ENCODE measurements around the gene NEGR1. TPM values are rescaled to one million over a fixed set of nuclear protein-coding genes. Genes with fewer than 3 reads are reported as not detected.

The NEGR1 gene
- total RNA-seq, 2 experiments from 2014 or later = not detected

DNA sequence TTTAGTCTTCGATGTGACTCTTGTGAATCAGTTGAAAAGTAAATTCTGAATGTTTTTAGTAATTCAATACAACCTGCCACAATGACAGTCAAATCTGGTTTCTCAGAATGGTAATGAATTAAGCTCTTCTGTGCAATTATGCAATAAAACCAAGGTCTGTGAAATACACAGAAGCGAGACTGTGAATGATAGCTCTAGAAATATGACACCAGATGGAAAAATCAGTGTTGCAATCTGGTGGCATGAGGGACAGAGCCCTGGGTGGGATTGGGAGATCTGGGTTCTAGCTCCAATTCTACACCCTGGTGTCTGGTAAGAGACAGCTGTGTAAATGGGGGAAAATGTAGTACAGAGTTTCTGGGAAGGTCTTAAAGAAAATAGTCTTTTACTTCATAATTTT, 615.1 kb downstream of the NEGR1 start:
- POLR2A ChIA-PET = interaction anchor here (0.8 kb wide), 1 partner anchor 9 kb away, joined by 3 read pairs; no protein-coding TSS in a partner anchor
- CTCF ChIA-PET (ENCODE audit: unreplicated experiment) = no interaction called here
- BruUV-seq (replicated peaks) = no TSS peak
- H3K4me1 ChIP-seq (ENCODE audit: insufficient read depth, low read length, poor library complexity, severe bottlenecking) = no peaks in the 10 kb centered on the region
- no peak overlapping the region for H3K27ac ChIP-seq (ENCODE audit: low read depth, low read length, poor library complexity, severe bottlenecking)
- no peaks in the 10 kb centered on the region for H3K79me2 ChIP-seq (ENCODE audit: insufficient read depth, low read depth, low read length)
- no peak overlapping the region for H2AFZ ChIP-seq (ENCODE audit: low read length)
- H3K9me3 ChIP-seq (ENCODE audit: low read length) = no peaks in the 10 kb centered on the region
- no peaks in the 10 kb centered on the region for H3K9me2 ChIP-seq (ENCODE audit: insufficient read depth, low read length)
- H3K4me2 ChIP-seq (ENCODE audit: low read length) = no peak overlapping the region
- no peak for DNase-seq (ENCODE audit: low spot score)
- TF ChIP-seq, protein P1, sequence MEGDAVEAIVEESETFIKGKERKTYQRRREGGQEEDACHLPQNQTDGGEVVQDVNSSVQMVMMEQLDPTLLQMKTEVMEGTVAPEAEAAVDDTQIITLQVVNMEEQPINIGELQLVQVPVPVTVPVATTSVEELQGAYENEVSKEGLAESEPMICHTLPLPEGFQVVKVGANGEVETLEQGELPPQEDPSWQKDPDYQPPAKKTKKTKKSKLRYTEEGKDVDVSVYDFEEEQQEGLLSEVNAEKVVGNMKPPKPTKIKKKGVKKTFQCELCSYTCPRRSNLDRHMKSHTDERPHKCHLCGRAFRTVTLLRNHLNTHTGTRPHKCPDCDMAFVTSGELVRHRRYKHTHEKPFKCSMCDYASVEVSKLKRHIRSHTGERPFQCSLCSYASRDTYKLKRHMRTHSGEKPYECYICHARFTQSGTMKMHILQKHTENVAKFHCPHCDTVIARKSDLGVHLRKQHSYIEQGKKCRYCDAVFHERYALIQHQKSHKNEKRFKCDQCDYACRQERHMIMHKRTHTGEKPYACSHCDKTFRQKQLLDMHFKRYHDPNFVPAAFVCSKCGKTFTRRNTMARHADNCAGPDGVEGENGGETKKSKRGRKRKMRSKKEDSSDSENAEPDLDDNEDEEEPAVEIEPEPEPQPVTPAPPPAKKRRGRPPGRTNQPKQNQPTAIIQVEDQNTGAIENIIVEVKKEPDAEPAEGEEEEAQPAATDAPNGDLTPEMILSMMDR (conservative IDR thresholded peaks at IDR 0.05; ENCODE audit: low read length) = no peak
- no peak overlapping the region for H3K4me3 ChIP-seq (ENCODE audit: low read depth, low read length, poor library complexity, severe bottlenecking)
- no peaks in the 10 kb centered on the region for H3K36me3 ChIP-seq (ENCODE audit: insufficient read depth, low read length)
- H4K20me1 ChIP-seq (ENCODE audit: insufficient read depth, low read length) = no peaks in the 10 kb centered on the region
- intact Hi-C loops (cut with micrococcal nuclease; ENCODE audit: unreplicated experiment) = no loop called here

DNA sequence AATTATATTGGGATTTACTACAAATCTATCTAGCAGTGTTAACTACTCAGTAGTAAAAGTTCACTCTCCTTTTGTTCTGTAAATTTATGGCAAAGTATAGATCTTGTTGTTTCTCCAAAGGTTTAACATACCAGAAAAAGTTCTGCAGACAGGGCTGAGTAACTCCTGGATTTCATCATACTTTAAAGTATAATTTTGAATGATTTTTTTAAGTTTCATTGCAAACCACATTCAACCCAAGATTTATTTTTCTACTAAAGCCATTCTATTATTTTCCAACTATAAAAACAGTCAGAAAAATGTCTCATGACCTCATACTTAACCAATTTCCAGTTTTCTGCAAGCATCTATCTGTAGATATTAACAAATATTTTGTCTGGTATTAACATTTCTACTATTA, 615.7 kb downstream of the NEGR1 start:
- Histone ChIP-seq H3K79me2 (ENCODE audit: insufficient read depth, low read depth, low read length) (no peaks in the 10 kb centered on the region), H3K9me2 (ENCODE audit: insufficient read depth, low read length) (no peaks in the 10 kb centered on the region), H3K4me2 (ENCODE audit: low read length) (no peak overlapping the region), H4K20me1 (ENCODE audit: insufficient read depth, low read length) (no peaks in the 10 kb centered on the region), H3K27ac (ENCODE audit: low read depth, low read length, poor library complexity, severe bottlenecking) (no peak overlapping the region), H3K4me1 (ENCODE audit: insufficient read depth, low read length, poor library complexity, severe bottlenecking) (no peaks in the 10 kb centered on the region), H3K9me3 (ENCODE audit: low read length) (no peaks in the 10 kb centered on the region), H2AFZ (ENCODE audit: low read length) (no peak overlapping the region), H3K36me3 (ENCODE audit: insufficient read depth, low read length) (no peaks in the 10 kb centered on the region), H3K4me3 (ENCODE audit: low read depth, low read length, poor library complexity, severe bottlenecking) (no peak overlapping the region)
- no TSS peak for BruUV-seq (replicated peaks)
- no peak for DNase-seq (ENCODE audit: low spot score)
- CTCF ChIA-PET (ENCODE audit: unreplicated experiment) = no interaction called here
- POLR2A ChIA-PET = no interaction called here
- intact Hi-C loops (cut with micrococcal nuclease; ENCODE audit: unreplicated experiment) = no loop called here
- TF ChIP-seq, protein P1 (conservative IDR thresholded peaks at IDR 0.05; ENCODE audit: low read length) = no peak
- TF ChIP-seq EZH2phosphoT487 (IDR thresholded peaks at IDR 0.05; ENCODE audit: borderline replicate concordance, low read depth, low read length) = no peak

DNA sequence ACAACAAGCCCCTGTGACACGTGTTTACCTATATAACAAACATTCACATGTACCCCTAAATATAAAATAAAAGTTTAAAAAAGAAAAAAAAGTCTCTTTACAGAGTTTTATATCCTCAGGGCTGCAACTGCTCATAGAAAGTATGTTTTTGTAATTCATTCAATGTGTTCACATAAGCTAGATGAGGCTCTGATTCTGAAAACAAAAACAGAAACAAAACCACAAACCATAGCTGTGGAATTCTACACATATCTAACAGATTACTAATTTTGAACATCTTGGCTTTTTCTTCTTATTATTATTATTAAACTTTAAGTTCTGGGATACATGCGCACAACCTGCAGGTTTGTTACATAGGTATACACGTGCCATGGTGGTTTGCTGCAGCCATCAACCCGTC, 621.9 kb downstream of the NEGR1 start:
- Histone ChIP-seq H3K9me2 (ENCODE audit: insufficient read depth, low read length) (no peaks in the 10 kb centered on the region), H2AFZ (ENCODE audit: low read length) (no peak overlapping the region), H3K4me3 (ENCODE audit: low read depth, low read length, poor library complexity, severe bottlenecking) (no peak overlapping the region), H3K27ac (ENCODE audit: low read depth, low read length, poor library complexity, severe bottlenecking) (no peak overlapping the region), H3K4me1 (ENCODE audit: insufficient read depth, low read length, poor library complexity, severe bottlenecking) (no peaks in the 10 kb centered on the region), H3K79me2 (ENCODE audit: insufficient read depth, low read depth, low read length) (no peaks in the 10 kb centered on the region), H3K4me2 (ENCODE audit: low read length) (no peak overlapping the region), H4K20me1 (ENCODE audit: insufficient read depth, low read length) (no peaks in the 10 kb centered on the region), H3K9me3 (ENCODE audit: low read length) (no peaks in the 10 kb centered on the region), H3K36me3 (ENCODE audit: insufficient read depth, low read length) (no peaks in the 10 kb centered on the region)
- TF ChIP-seq EZH2phosphoT487 (IDR thresholded peaks at IDR 0.05; ENCODE audit: borderline replicate concordance, low read depth, low read length) = no peak
- TF ChIP-seq, protein P1 (conservative IDR thresholded peaks at IDR 0.05; ENCODE audit: low read length) = no peak
- intact Hi-C loops (cut with micrococcal nuclease; ENCODE audit: unreplicated experiment) = no loop called here
- BruUV-seq (replicated peaks) = no TSS peak
- DNase-seq (ENCODE audit: low spot score) = no peak
- CTCF ChIA-PET (ENCODE audit: unreplicated experiment) = no interaction called here
- POLR2A ChIA-PET = interaction anchor here (0.7 kb wide), 1 partner anchor 65 kb away, joined by 3 read pairs; no protein-coding TSS in a partner anchor

Measured in OCI-LY7 (cell line).